Measurements from ENCODE around the gene DVL1.

The DVL1 gene

GRCh38 chr1:1349256-1350012, at the start of gene DVL1:
DVL1 (minus strand) TSS chr1:1349418; CDS start chr1:1349065, 353 bp downstream.
- Mint-ChIP-seq H3K27me3 (peaks cover 15% of the 10 kb centered on the region), H3K9me3 (no peaks in the 10 kb centered on the region), H3K36me3 (ENCODE audit: insufficient read depth) (peaks cover 3% of the 10 kb centered on the region), H3K4me3 (peak within 1 kb of the TSS; percentile 73), H3K27ac (ENCODE audit: low read depth) (no peak within 1 kb of the TSS), H3K4me1 (peaks cover 21% of the 10 kb centered on the region)
- DNase-seq (ENCODE audit: low spot score in 2 of 2) (peak; percentile 60 to 62), ATAC-seq (replicated peaks; ENCODE audit: extremely low read depth, poor library complexity, severe bottlenecking) (peak; percentile 78)

- Mint-ChIP-seq H3K27me3 (no peaks in the 10 kb centered on the region), H3K27ac (ENCODE audit: low read depth) (peak overlapping the region; percentile 93), H3K4me1 (peaks cover 44% of the 10 kb centered on the region), H3K4me3 (peak overlapping the region; percentile 91), H3K36me3 (ENCODE audit: insufficient read depth) (peaks cover 63% of the 10 kb centered on the region), H3K9me3 (no peaks in the 10 kb centered on the region)
- DNase-seq (ENCODE audit: low spot score in 2 of 2) (no peak), ATAC-seq (replicated peaks; ENCODE audit: extremely low read depth, poor library complexity, severe bottlenecking) (no peak)
Observed at GRCh38 chr1:1398677-1399186, 49.5 kb upstream of the DVL1 start.

- H3K4me3 Mint-ChIP-seq: peak overlapping the region; percentile 91
- H3K9me3 Mint-ChIP-seq: no peaks in the 10 kb centered on the region
- DNase-seq (ENCODE audit: low spot score in 2 of 2): no peak
- no peak for ATAC-seq (replicated peaks; ENCODE audit: extremely low read depth, poor library complexity, severe bottlenecking)
- peak overlapping the region; percentile 77 for H3K27ac Mint-ChIP-seq (ENCODE audit: low read depth)
- no peaks in the 10 kb centered on the region for H3K27me3 Mint-ChIP-seq
- H3K4me1 Mint-ChIP-seq: peaks cover 40% of the 10 kb centered on the region
- H3K36me3 Mint-ChIP-seq (ENCODE audit: insufficient read depth): peaks cover 64% of the 10 kb centered on the region
Observed at GRCh38 chr1:1397839-1398523, 48.8 kb upstream of the DVL1 start.

- Mint-ChIP-seq H3K27me3 (no peaks in the 10 kb centered on the region), H3K27ac (ENCODE audit: low read depth) (no peak overlapping the region), H3K4me1 (peaks cover 26% of the 10 kb centered on the region), H3K9me3 (no peaks in the 10 kb centered on the region), H3K36me3 (ENCODE audit: insufficient read depth) (peaks cover 69% of the 10 kb centered on the region), H3K4me3 (no peak overlapping the region)
- no peak for ATAC-seq (replicated peaks; ENCODE audit: extremely low read depth, poor library complexity, severe bottlenecking)
- no peak for DNase-seq (ENCODE audit: low spot score in 2 of 2)
Observed at GRCh38 chr1:1395166-1395565, 45.9 kb upstream of the DVL1 start.

GRCh38 chr1:1394116-1394515, 44.9 kb upstream of the DVL1 start:
- Mint-ChIP-seq H3K9me3 (no peaks in the 10 kb centered on the region), H3K27me3 (no peaks in the 10 kb centered on the region), H3K4me1 (peaks cover 18% of the 10 kb centered on the region), H3K27ac (ENCODE audit: low read depth) (no peak overlapping the region), H3K4me3 (no peak overlapping the region), H3K36me3 (ENCODE audit: insufficient read depth) (peaks cover 76% of the 10 kb centered on the region)
- DNase-seq (ENCODE audit: low spot score in 2 of 2) (no peak), ATAC-seq (replicated peaks; ENCODE audit: extremely low read depth, poor library complexity, severe bottlenecking) (no peak)

GRCh38 chr1:1393428-1393827, 44.2 kb upstream of the DVL1 start:
- ATAC-seq (replicated peaks; ENCODE audit: extremely low read depth, poor library complexity, severe bottlenecking) (no peak), DNase-seq (ENCODE audit: low spot score in 2 of 2) (no peak)
- no peak overlapping the region for H3K4me3 Mint-ChIP-seq
- peaks cover 83% of the 10 kb centered on the region for H3K36me3 Mint-ChIP-seq (ENCODE audit: insufficient read depth)
- no peak overlapping the region for H3K27ac Mint-ChIP-seq (ENCODE audit: low read depth)
- H3K4me1 Mint-ChIP-seq: peaks cover 18% of the 10 kb centered on the region
- no peaks in the 10 kb centered on the region for H3K27me3 Mint-ChIP-seq
- no peaks in the 10 kb centered on the region for H3K9me3 Mint-ChIP-seq

- Mint-ChIP-seq H3K4me3 (no peak overlapping the region), H3K27ac (ENCODE audit: low read depth) (no peak overlapping the region), H3K4me1 (peaks cover 15% of the 10 kb centered on the region), H3K27me3 (no peaks in the 10 kb centered on the region), H3K9me3 (no peaks in the 10 kb centered on the region), H3K36me3 (ENCODE audit: insufficient read depth) (peaks cover 83% of the 10 kb centered on the region)
- ATAC-seq (replicated peaks; ENCODE audit: extremely low read depth, poor library complexity, severe bottlenecking) (no peak), DNase-seq (ENCODE audit: low spot score in 2 of 2) (no peak)
Observed at GRCh38 chr1:1393014-1393413, 43.8 kb upstream of the DVL1 start.

- DNase-seq (ENCODE audit: low spot score in 2 of 2) (no peak), ATAC-seq (replicated peaks; ENCODE audit: extremely low read depth, poor library complexity, severe bottlenecking) (no peak)
- no peak overlapping the region for H3K27ac Mint-ChIP-seq (ENCODE audit: low read depth)
- H3K36me3 Mint-ChIP-seq (ENCODE audit: insufficient read depth): peaks cover 89% of the 10 kb centered on the region
- no peak overlapping the region for H3K4me3 Mint-ChIP-seq
- peaks cover 11% of the 10 kb centered on the region for H3K4me1 Mint-ChIP-seq
- no peaks in the 10 kb centered on the region for H3K27me3 Mint-ChIP-seq
- H3K9me3 Mint-ChIP-seq: no peaks in the 10 kb centered on the region
Observed at GRCh38 chr1:1391225-1391624, 42.0 kb upstream of the DVL1 start.

GRCh38 chr1:1390675-1391074, 41.5 kb upstream of the DVL1 start:
- H3K4me1 Mint-ChIP-seq: peaks cover 10% of the 10 kb centered on the region
- DNase-seq (ENCODE audit: low spot score in 2 of 2) (no peak), ATAC-seq (replicated peaks; ENCODE audit: extremely low read depth, poor library complexity, severe bottlenecking) (no peak)
- no peaks in the 10 kb centered on the region for H3K27me3 Mint-ChIP-seq
- H3K36me3 Mint-ChIP-seq (ENCODE audit: insufficient read depth): peaks cover 90% of the 10 kb centered on the region
- H3K27ac Mint-ChIP-seq (ENCODE audit: low read depth): no peak overlapping the region
- no peak overlapping the region for H3K4me3 Mint-ChIP-seq
- no peaks in the 10 kb centered on the region for H3K9me3 Mint-ChIP-seq

GRCh38 chr1:1388078-1388472, 38.9 kb upstream of the DVL1 start:
- Mint-ChIP-seq H3K4me1 (no peaks in the 10 kb centered on the region), H3K27ac (ENCODE audit: low read depth) (no peak overlapping the region), H3K4me3 (no peak overlapping the region), H3K27me3 (no peaks in the 10 kb centered on the region), H3K9me3 (no peaks in the 10 kb centered on the region), H3K36me3 (ENCODE audit: insufficient read depth) (peaks cover 67% of the 10 kb centered on the region)
- no peak for DNase-seq (ENCODE audit: low spot score in 2 of 2)
- ATAC-seq (replicated peaks; ENCODE audit: extremely low read depth, poor library complexity, severe bottlenecking): no peak

GRCh38 chr1:1387098-1388077, 38.2 kb upstream of the DVL1 start:
- no peaks in the 10 kb centered on the region for H3K9me3 Mint-ChIP-seq
- peak overlapping the region; percentile 49 for H3K27ac Mint-ChIP-seq (ENCODE audit: low read depth)
- DNase-seq (ENCODE audit: low spot score in 2 of 2): no peak
- H3K36me3 Mint-ChIP-seq (ENCODE audit: insufficient read depth): peaks cover 60% of the 10 kb centered on the region
- ATAC-seq (replicated peaks; ENCODE audit: extremely low read depth, poor library complexity, severe bottlenecking): no peak
- H3K27me3 Mint-ChIP-seq: no peaks in the 10 kb centered on the region
- no peak overlapping the region for H3K4me3 Mint-ChIP-seq
- no peaks in the 10 kb centered on the region for H3K4me1 Mint-ChIP-seq

- DNase-seq (ENCODE audit: low spot score in 2 of 2) (no peak), ATAC-seq (replicated peaks; ENCODE audit: extremely low read depth, poor library complexity, severe bottlenecking) (no peak)
- Mint-ChIP-seq H3K27ac (ENCODE audit: low read depth) (no peak overlapping the region), H3K27me3 (no peaks in the 10 kb centered on the region), H3K9me3 (no peaks in the 10 kb centered on the region), H3K36me3 (ENCODE audit: insufficient read depth) (peaks cover 50% of the 10 kb centered on the region), H3K4me1 (no peaks in the 10 kb centered on the region), H3K4me3 (no peak overlapping the region)
Observed at GRCh38 chr1:1385931-1386330, 36.7 kb upstream of the DVL1 start.
